Activated CD4-positive, alpha-beta T cell treated with anti-CD3 and anti-CD28 coated beads, Interleukin-10, Interleukin-2, amounts not matched to agents 100 ng/mL and 50 ng/mL, durations not matched to agents 16 hours and 8 hours (primary cell): ENCODE data around the gene ATG2B.
"Not testable (repeated sequence)": the region's sequence is repeated elsewhere in the genome, so short reads cannot be mapped to it uniquely, and the experiment has no call there.

ENCODE experiments used
- DNase-seq: peaks from one replicate; pipeline ENCODE4 v3.0.0-alpha.2; 2020

ATG2B gene

GRCh38 chr14:96376093-96376492 lies 13.0 kb upstream of the ATG2B start:
- DNase-seq = no peak

- no peak for DNase-seq
Observed at GRCh38 chr14:96373538-96373937, 10.4 kb upstream of the ATG2B start.

- DNase-seq = no peak
Observed at GRCh38 chr14:96370528-96370927, 7.4 kb upstream of the ATG2B start.

- DNase-seq = no peak
Observed at GRCh38 chr14:96368534-96368933, 5.4 kb upstream of the ATG2B start.

GRCh38 chr14:96364962-96365361 lies 1.8 kb upstream of the ATG2B start:
- no peak for DNase-seq

GRCh38 chr14:96363751-96364336 lies 703 bp upstream of the ATG2B start:
- peak; percentile 54 for DNase-seq

- DNase-seq = peak; percentile 79
Observed at GRCh38 chr14:96362071-96362964, 823 bp downstream of the ATG2B start.

- no peak for DNase-seq
Observed at GRCh38 chr14:96359959-96360358, 3.2 kb downstream of the ATG2B start.

GRCh38 chr14:96357216-96357615 lies 5.9 kb downstream of the ATG2B start:
- no peak for DNase-seq

- no peak for DNase-seq
Observed at GRCh38 chr14:96354246-96354645, 8.9 kb downstream of the ATG2B start.

- DNase-seq = no peak
Observed at GRCh38 chr14:96352708-96353107, 10.4 kb downstream of the ATG2B start.

GRCh38 chr14:96351986-96352385 lies 11.2 kb downstream of the ATG2B start:
- no peak for DNase-seq

GRCh38 chr14:96349286-96350075 lies 13.7 kb downstream of the ATG2B start:
- DNase-seq = peak; percentile 67

- not testable (repeated sequence) for DNase-seq
Observed at GRCh38 chr14:96347957-96348356, 15.2 kb downstream of the ATG2B start.

- DNase-seq = no peak
Observed at GRCh38 chr14:96345669-96346068, 17.5 kb downstream of the ATG2B start.

- DNase-seq = no peak
Observed at GRCh38 chr14:96341323-96341722, 21.8 kb downstream of the ATG2B start.

GRCh38 chr14:96338551-96338950 lies 24.6 kb downstream of the ATG2B start:
- DNase-seq = no peak

GRCh38 chr14:96324219-96324618 lies 38.9 kb downstream of the ATG2B start:
- DNase-seq = no peak

GRCh38 chr14:96320605-96321004 lies 42.5 kb downstream of the ATG2B start:
- DNase-seq = peak; percentile 57

GRCh38 chr14:96318836-96319235 lies 44.3 kb downstream of the ATG2B start:
- DNase-seq = no peak

- no peak for DNase-seq
Observed at GRCh38 chr14:96316087-96316486, 47.1 kb downstream of the ATG2B start.

GRCh38 chr14:96310906-96311305 lies 52.2 kb downstream of the ATG2B start:
- no peak for DNase-seq

GRCh38 chr14:96309896-96310330 lies 53.2 kb downstream of the ATG2B start:
- DNase-seq = no peak
